ENCODE data around the gene EDA. TPM values are rescaled to one million over a fixed set of nuclear protein-coding genes. Genes with fewer than 3 reads are reported as not detected.

Gene EDA
- total RNA-seq, 1 experiment from 2014 or later = 0.23 TPM

- BruUV-seq (replicated peaks) = no TSS peak
- H3K9me3 ChIP-seq (ENCODE audit: control insufficient read depth, insufficient read depth, low read depth, low read length) = no peaks in the 10 kb centered on the region
- H3K27me3 ChIP-seq (ENCODE audit: control insufficient read depth, insufficient read depth, low read length) = no peaks in the 10 kb centered on the region
- TF ChIP-seq TCF7L2 (IDR thresholded peaks at IDR 0.05; ENCODE audit: low read depth, low read length) (no peak), CTCF (IDR thresholded peaks at IDR 0.05) (no peak), POLR2AphosphoS5 (IDR thresholded peaks at IDR 0.05; ENCODE audit: low read depth, low read length) (no peak), SIN3A (IDR thresholded peaks at IDR 0.05; ENCODE audit: borderline replicate concordance, insufficient read depth, low read depth, low read length) (no peak), REST (IDR thresholded peaks at IDR 0.05; ENCODE audit: insufficient read depth in 1 of 2, low read depth in 2 of 2, low read length in 1 of 2) (no peak)
- ATAC-seq (no peak), DNase-seq (ENCODE audit: low read depth, low spot score) (no peak)
- ChIA-PET CTCF (no interaction called here), POLR2A (no interaction called here)
- in situ Hi-C loops (cut with HindIII; ENCODE audit: low pct_unique_long_range_greater_than_20kb, low sequenced_read_pairs) (no loop called here), intact Hi-C loops (cut with micrococcal nuclease; ENCODE audit: unreplicated experiment) (no loop called here)
- H3K4me1 ChIP-seq (ENCODE audit: control insufficient read depth, insufficient read depth, low read length) = no peaks in the 10 kb centered on the region
- no peak overlapping the region for H3K27ac ChIP-seq (ENCODE audit: low read length)
- no peak overlapping the region for H3K4me3 ChIP-seq (ENCODE audit: low read depth in 2 of 2, low read length in 2 of 2)
- no peaks in the 10 kb centered on the region; the same call in 1 of the 2 replicates for H3K36me3 ChIP-seq (ENCODE audit: control insufficient read depth, insufficient read depth, low read length)
These were observed 18.5 kb upstream of the EDA start for GRCh38 chrX:69597399-69597798.

GRCh38 chrX:69600182-69600581, 15.7 kb upstream of the EDA start:
- ChIA-PET POLR2A (no interaction called here), CTCF (no interaction called here)
- TF ChIP-seq TCF7L2 (IDR thresholded peaks at IDR 0.05; ENCODE audit: low read depth, low read length) = no peak
- TF ChIP-seq CTCF (IDR thresholded peaks at IDR 0.05) = no peak
- no peak for TF ChIP-seq POLR2AphosphoS5 (IDR thresholded peaks at IDR 0.05; ENCODE audit: low read depth, low read length)
- no peak for TF ChIP-seq REST (IDR thresholded peaks at IDR 0.05; ENCODE audit: insufficient read depth in 1 of 2, low read depth in 2 of 2, low read length in 1 of 2)
- no peak for TF ChIP-seq SIN3A (IDR thresholded peaks at IDR 0.05; ENCODE audit: borderline replicate concordance, insufficient read depth, low read depth, low read length)
- DNase-seq (ENCODE audit: low read depth, low spot score) = no peak
- intact Hi-C loops (cut with micrococcal nuclease; ENCODE audit: unreplicated experiment) = no loop called here
- Histone ChIP-seq H3K27ac (ENCODE audit: low read length) (no peak overlapping the region), H3K4me1 (ENCODE audit: control insufficient read depth, insufficient read depth, low read length) (no peaks in the 10 kb centered on the region), H3K4me3 (ENCODE audit: low read depth in 2 of 2, low read length in 2 of 2) (no peak overlapping the region), H3K36me3 (ENCODE audit: control insufficient read depth, insufficient read depth, low read length) (no peaks in the 10 kb centered on the region; the same call in 1 of the 2 replicates), H3K9me3 (ENCODE audit: control insufficient read depth, insufficient read depth, low read depth, low read length) (no peaks in the 10 kb centered on the region), H3K27me3 (ENCODE audit: control insufficient read depth, insufficient read depth, low read length) (no peaks in the 10 kb centered on the region)
- ATAC-seq = no peak
- in situ Hi-C loops (cut with HindIII; ENCODE audit: low pct_unique_long_range_greater_than_20kb, low sequenced_read_pairs) = no loop called here
- no TSS peak for BruUV-seq (replicated peaks)

Data from Panc1 (cell line).